ENCODE measurements around the gene GMPR2.
A peak's percentile ranks its signal among the peaks of the same experiment; 100 is the strongest.

Gene GMPR2

DNA sequence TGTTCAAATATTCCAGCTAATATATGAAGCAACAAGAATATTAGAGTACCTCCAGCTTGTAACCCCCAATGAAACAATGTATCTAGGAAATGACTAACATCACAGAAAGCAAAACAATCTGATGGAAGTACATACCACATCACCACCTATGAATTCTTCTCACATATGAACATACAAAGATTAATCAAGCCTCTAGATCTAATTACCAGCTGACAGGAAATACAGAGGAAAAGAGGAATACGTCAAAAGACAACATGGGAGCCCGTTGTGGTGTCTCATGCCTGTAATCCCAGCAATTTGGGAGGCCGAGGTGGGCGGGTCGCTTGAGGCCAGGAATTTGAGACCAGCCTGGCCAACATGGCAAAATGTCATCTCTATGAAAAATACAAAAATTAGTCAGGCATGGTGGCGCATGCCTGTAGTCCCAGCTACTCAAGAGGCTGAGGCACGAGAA, 8.1 kb upstream of the GMPR2 start:
- no peaks in the 10 kb centered on the region for H3K27me3 ChIP-seq (ENCODE audit: insufficient read depth, low read depth, severe bottlenecking)
- TF ChIP-seq CTCF (IDR thresholded peaks at IDR 0.05; ENCODE audit: low read depth, low read length) = no peak
- H3K36me3 ChIP-seq = peaks cover 7% of the 10 kb centered on the region
- H3K27ac ChIP-seq = no peak overlapping the region
- H3K4me3 ChIP-seq (ENCODE audit: low read depth, low read length) = no peak overlapping the region
- DNase-seq = no peak
- no peaks in the 10 kb centered on the region for H3K9me3 ChIP-seq (ENCODE audit: severe bottlenecking)

- no peak overlapping the region for H3K27ac ChIP-seq
- DNase-seq = no peak
These were observed 6.3 kb upstream of the GMPR2 start for GRCh38 chr14:24226473-24226872.

DNA sequence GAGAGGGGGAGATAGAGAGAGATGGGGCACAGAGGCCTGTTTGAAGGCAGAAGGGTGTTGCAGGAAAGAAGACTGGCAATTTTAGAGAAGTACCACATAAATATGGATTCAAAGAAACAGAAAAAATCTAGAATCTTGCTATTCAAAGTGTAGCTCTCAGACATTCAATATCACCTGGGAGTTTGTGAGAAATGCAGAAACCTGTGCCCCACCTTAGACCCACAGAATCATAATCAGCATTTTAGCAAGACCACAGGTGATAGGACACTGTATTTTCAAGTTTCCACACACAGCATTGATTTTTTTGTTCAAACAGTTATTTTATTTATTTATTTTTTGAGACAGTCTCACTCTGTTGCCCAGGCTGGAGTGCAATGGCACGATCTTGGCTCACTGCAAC, 3.8 kb upstream of the GMPR2 start:
- Histone ChIP-seq H3K4me3 (ENCODE audit: low read depth, low read length) (no peak overlapping the region), H3K36me3 (peaks cover 7% of the 10 kb centered on the region), H3K9me3 (ENCODE audit: severe bottlenecking) (no peaks in the 10 kb centered on the region), H3K27me3 (ENCODE audit: insufficient read depth, low read depth, severe bottlenecking) (no peaks in the 10 kb centered on the region), H3K27ac (no peak overlapping the region)
- TF ChIP-seq CTCF (IDR thresholded peaks at IDR 0.05; ENCODE audit: low read depth, low read length) = no peak
- DNase-seq = no peak

More at GRCh38 chr14:24226473-24226872, 6.3 kb upstream of the GMPR2 start:
- TF ChIP-seq CTCF (IDR thresholded peaks at IDR 0.05; ENCODE audit: low read depth, low read length) = no peak
- H3K36me3 ChIP-seq = peaks cover 7% of the 10 kb centered on the region
- no peaks in the 10 kb centered on the region for H3K9me3 ChIP-seq (ENCODE audit: severe bottlenecking)
- H3K4me3 ChIP-seq (ENCODE audit: low read depth, low read length) = no peak overlapping the region
- no peaks in the 10 kb centered on the region for H3K27me3 ChIP-seq (ENCODE audit: insufficient read depth, low read depth, severe bottlenecking)

DNA sequence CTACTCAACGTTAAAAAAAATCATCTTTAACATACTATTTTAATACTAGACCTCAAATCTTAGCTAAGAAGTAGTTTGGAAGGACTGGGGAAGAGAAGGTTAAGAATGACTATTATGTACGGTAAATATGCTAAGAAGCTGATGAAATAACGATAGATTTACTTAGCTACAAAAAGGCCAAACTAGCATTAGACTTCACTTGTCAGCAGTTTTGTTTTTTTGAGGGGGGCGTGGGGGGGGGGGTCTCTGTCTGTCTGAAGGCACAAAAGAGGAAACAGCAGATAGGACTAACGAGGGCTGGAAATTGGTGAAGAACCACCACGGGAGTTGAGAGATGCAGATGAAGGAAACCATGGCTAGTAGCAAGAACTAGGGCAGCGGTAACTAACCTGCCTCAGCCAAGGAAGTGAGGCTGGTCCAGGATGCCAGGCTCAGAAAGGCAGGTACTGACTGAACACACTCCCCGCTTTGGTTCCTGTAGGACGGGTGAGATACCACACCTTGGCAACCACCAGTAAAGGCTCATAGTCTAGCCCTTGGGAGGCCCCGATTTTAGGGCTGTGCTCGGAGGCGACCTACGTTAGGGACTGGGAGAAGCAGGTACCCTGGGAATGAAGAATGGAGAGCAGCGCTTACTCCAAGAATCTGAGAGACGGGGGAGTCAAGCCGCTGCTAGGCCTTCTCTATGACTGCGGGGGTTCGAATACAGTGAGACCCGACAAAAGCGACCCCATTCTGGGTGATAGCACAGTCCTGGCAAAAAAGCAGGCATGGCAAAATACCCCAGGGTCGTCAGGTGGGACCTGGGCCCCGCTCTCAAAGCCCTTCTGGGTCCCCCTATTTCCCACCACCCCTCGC, 1.2 kb upstream of the GMPR2 start:
- no peak for TF ChIP-seq CTCF (IDR thresholded peaks at IDR 0.05; ENCODE audit: low read depth, low read length)
- no peak for DNase-seq
- peaks cover 23% of the 10 kb centered on the region for H3K36me3 ChIP-seq
- peak overlapping the region; percentile 71 for H3K4me3 ChIP-seq (ENCODE audit: low read depth, low read length)
- H3K27ac ChIP-seq = peak overlapping the region; percentile 93
- no peaks in the 10 kb centered on the region for H3K27me3 ChIP-seq (ENCODE audit: insufficient read depth, low read depth, severe bottlenecking)
- H3K9me3 ChIP-seq (ENCODE audit: severe bottlenecking) = no peaks in the 10 kb centered on the region

GRCh38 chr14:24232121-24232644, 546 bp upstream of the GMPR2 start, which contains the start of gene NEDD8:
Gene NEDD8 (minus strand): TSS chr14:24232367. CDS start chr14:24232267, 100 bp downstream.
- H3K27ac ChIP-seq = peak within 1 kb of the TSS; percentile 93
- H3K36me3 ChIP-seq = peaks cover 30% of the 10 kb centered on the region
- TF ChIP-seq CTCF (IDR thresholded peaks at IDR 0.05; ENCODE audit: low read depth, low read length) = no peak
- H3K4me3 ChIP-seq (ENCODE audit: low read depth, low read length) = peak within 1 kb of the TSS; percentile 71
- H3K9me3 ChIP-seq (ENCODE audit: severe bottlenecking) = no peaks in the 10 kb centered on the region
- peak; percentile 81 for DNase-seq
- H3K27me3 ChIP-seq (ENCODE audit: insufficient read depth, low read depth, severe bottlenecking) = no peaks in the 10 kb centered on the region

Measured in WERI-Rb-1 (cell line).